Esophagus muscularis mucosa (tissue), 3 donors: ENCODE data around the gene ACBD4.

Experiments
- CTCF ChIP-seq, 3 experiments: fragments of 200-600 bp in 2 of 3; fragments of 450-650 bp in 1 of 3; sonication (generic) in 2 of 3; IDR thresholded peaks; one replicate each; pipeline ENCODE4 v1.5.1; 2017 to 2019; ENCODE audit warnings: antibody characterized with exemption in 3 of 3, mild to moderate bottlenecking in 2 of 3, moderate library complexity in 1 of 3
- POLR2A ChIP-seq: fragments of 450-650 bp; IDR thresholded peaks from one replicate; pipeline ENCODE4 v1.6.1; 2017; ENCODE audit warnings: antibody characterized with exemption, moderate library complexity, mild to moderate bottlenecking, low read depth

- TF ChIP-seq CTCF (IDR thresholded peaks at IDR 0.05) = no peak
- TF ChIP-seq POLR2A = no peak
These were observed 42.5 kb upstream of the ACBD4 start for GRCh38 chr17:45092911-45093430.
